Loucy (cell line): ENCODE results near the gene ARHGAP32.

Experiments used
- H2AFZ ChIP-seq: fragments of 200-600 bp; sonication (generic); 2 replicates; pipeline ENCODE4 v1.6.0; 2016; ENCODE audit warnings: antibody characterized with exemption, mild to moderate bottlenecking, low read length, moderate library complexity
- H3F3A ChIP-seq: fragments of 200-600 bp; 2 replicates; pipeline ENCODE4 v1.6.0; 2016; ENCODE audit warnings: antibody characterized with exemption, low read depth, mild to moderate bottlenecking
- H3K27me3 ChIP-seq: fragments of 200-600 bp; sonication (generic); 2 replicates; pipeline ENCODE4 v1.6.1; 2014; ENCODE audit warnings: low read length, mild to moderate bottlenecking; ENCODE audit not compliant: insufficient read depth, poor library complexity, severe bottlenecking
- H3K36me3 ChIP-seq: fragments of 200-600 bp; sonication (generic); 2 replicates; pipeline ENCODE4 v1.6.1; 2016; ENCODE audit warnings: low read length; ENCODE audit not compliant: insufficient read depth
- H3K4me1 ChIP-seq: fragments of 200-600 bp; sonication (generic); 2 replicates; pipeline ENCODE4 v1.5.1; 2014; ENCODE audit warnings: low read length, mild to moderate bottlenecking; ENCODE audit not compliant: insufficient read depth, poor library complexity, severe bottlenecking
- H3K4me2 ChIP-seq: fragments of 200-600 bp; sonication (generic); 2 replicates; pipeline ENCODE4 v1.6.0; 2014; ENCODE audit warnings: antibody characterized with exemption, low read length, low read depth, mild to moderate bottlenecking; ENCODE audit not compliant: poor library complexity, severe bottlenecking
- H3K4me3 ChIP-seq: fragments of 200-600 bp; sonication (generic); 2 replicates; pipeline ENCODE4 v1.5.1; 2014; ENCODE audit warnings: low read length, mild to moderate bottlenecking, mixed read lengths; ENCODE audit not compliant: poor library complexity, severe bottlenecking
- H3K79me2 ChIP-seq: fragments of 200-600 bp; sonication (generic); 2 replicates; pipeline ENCODE4 v1.6.1; 2014; ENCODE audit warnings: low read length; ENCODE audit not compliant: insufficient read depth
- H3K9ac ChIP-seq: fragments of 200-600 bp; sonication (generic); 2 replicates; pipeline ENCODE4 v1.6.0; 2014; ENCODE audit warnings: mild to moderate bottlenecking, low read depth, low read length, moderate library complexity; ENCODE audit not compliant: poor library complexity, severe bottlenecking
- H3K9me2 ChIP-seq: fragments of 200-600 bp; sonication (generic); replicated peaks from 2 replicates; pipeline ENCODE4 v1.6.1; 2016; ENCODE audit warnings: low read depth, low read length, mixed read lengths
- H3K9me3 ChIP-seq: fragments of 200-600 bp; sonication (generic); 2 replicates; pipeline ENCODE4 v1.6.1; 2014; ENCODE audit warnings: mild to moderate bottlenecking, antibody characterized with exemption, low read length, low read depth; ENCODE audit not compliant: insufficient read depth
- H4K20me1 ChIP-seq: fragments of 200-600 bp; sonication (generic); 2 replicates; pipeline ENCODE4 v1.6.0; 2014; ENCODE audit warnings: antibody characterized with exemption, low read length, mild to moderate bottlenecking; ENCODE audit not compliant: insufficient read depth, poor library complexity, severe bottlenecking
- EZH2phosphoT487 ChIP-seq: fragments of 200-600 bp; IDR thresholded peaks from 2 replicates; pipeline ENCODE4 v1.6.1; 2018; ENCODE audit warnings: antibody characterized with exemption, mild to moderate bottlenecking, moderate library complexity, borderline replicate concordance
- TF ChIP-seq, protein P1 (sequence below): fragments of 200-600 bp; sonication (generic); conservative IDR thresholded peaks from 2 replicates; pipeline ENCODE4 v1.5.1; 2014; ENCODE audit warnings: mild to moderate bottlenecking, antibody characterized with exemption, low read length

The ARHGAP32 gene

GRCh38 chr11:129018991-129019390 is 173.1 kb downstream of the ARHGAP32 start:
- Histone ChIP-seq H3F3A (no peaks in the 10 kb centered on the region), H2AFZ (no peak overlapping the region), H3K27me3 (no peaks in the 10 kb centered on the region), H4K20me1 (no peaks in the 10 kb centered on the region), H3K9ac (no peak overlapping the region), H3K9me3 (no peaks in the 10 kb centered on the region), H3K4me2 (no peak overlapping the region), H3K4me1 (peaks cover 19% of the 10 kb centered on the region), H3K79me2 (no peaks in the 10 kb centered on the region), H3K4me3 (no peak overlapping the region), H3K36me3 (no peaks in the 10 kb centered on the region), H3K9me2 (no peaks in the 10 kb centered on the region)
- TF ChIP-seq, protein P1, sequence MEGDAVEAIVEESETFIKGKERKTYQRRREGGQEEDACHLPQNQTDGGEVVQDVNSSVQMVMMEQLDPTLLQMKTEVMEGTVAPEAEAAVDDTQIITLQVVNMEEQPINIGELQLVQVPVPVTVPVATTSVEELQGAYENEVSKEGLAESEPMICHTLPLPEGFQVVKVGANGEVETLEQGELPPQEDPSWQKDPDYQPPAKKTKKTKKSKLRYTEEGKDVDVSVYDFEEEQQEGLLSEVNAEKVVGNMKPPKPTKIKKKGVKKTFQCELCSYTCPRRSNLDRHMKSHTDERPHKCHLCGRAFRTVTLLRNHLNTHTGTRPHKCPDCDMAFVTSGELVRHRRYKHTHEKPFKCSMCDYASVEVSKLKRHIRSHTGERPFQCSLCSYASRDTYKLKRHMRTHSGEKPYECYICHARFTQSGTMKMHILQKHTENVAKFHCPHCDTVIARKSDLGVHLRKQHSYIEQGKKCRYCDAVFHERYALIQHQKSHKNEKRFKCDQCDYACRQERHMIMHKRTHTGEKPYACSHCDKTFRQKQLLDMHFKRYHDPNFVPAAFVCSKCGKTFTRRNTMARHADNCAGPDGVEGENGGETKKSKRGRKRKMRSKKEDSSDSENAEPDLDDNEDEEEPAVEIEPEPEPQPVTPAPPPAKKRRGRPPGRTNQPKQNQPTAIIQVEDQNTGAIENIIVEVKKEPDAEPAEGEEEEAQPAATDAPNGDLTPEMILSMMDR: no peak
- TF ChIP-seq EZH2phosphoT487: no peak

- no peak overlapping the region for H3K9ac ChIP-seq
- H3K27me3 ChIP-seq: no peaks in the 10 kb centered on the region
- H3K36me3 ChIP-seq: no peaks in the 10 kb centered on the region
- H3K9me3 ChIP-seq: no peaks in the 10 kb centered on the region
- H3K4me1 ChIP-seq: peaks cover 18% of the 10 kb centered on the region
- H4K20me1 ChIP-seq: no peaks in the 10 kb centered on the region
- H3K4me3 ChIP-seq: no peak overlapping the region
- no peak overlapping the region for H2AFZ ChIP-seq
- no peaks in the 10 kb centered on the region for H3F3A ChIP-seq
- no peak overlapping the region for H3K4me2 ChIP-seq
- no peaks in the 10 kb centered on the region for H3K9me2 ChIP-seq
- no peaks in the 10 kb centered on the region for H3K79me2 ChIP-seq
- no peak for TF ChIP-seq EZH2phosphoT487
- TF ChIP-seq, protein P1: no peak
These were observed 174.0 kb downstream of the ARHGAP32 start for GRCh38 chr11:129018126-129018525.

DNA sequence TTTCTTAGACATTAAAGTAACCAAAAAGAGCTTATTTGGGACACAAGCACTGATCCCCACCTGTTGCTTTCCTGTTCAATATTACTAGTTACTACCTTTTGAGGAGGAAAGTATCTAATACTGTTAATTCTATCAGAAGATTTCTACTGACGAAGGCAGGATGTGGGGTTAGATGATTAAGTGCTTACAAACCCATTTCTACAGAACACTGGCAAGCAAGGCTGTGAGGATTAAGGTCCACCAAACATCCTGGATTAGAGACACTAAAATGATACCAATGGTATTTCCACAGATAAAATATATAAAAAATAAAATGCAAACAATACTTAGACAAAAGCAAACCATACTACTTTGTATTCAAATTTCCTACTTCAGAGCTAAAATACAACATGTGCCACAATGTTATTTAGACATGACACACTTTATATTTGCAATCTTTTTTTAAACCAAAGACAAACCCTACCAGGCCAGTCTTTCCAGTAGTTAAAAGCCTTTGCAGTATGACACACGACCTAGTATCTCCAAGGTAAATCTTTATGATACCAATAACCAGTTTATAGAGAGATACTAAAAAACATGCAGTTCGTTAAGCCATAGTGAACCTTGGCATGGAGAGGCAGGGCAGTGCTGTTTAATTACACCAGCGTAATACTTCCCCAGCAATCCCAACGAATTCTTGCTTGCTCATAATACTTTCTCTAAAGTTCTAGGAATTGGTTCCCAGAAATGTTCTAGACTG is 178.2 kb downstream of the ARHGAP32 start:
- Histone ChIP-seq H3K9ac (no peak overlapping the region), H3K27me3 (no peaks in the 10 kb centered on the region), H3K4me3 (no peak overlapping the region), H3K9me3 (no peaks in the 10 kb centered on the region), H3K36me3 (no peaks in the 10 kb centered on the region), H3K4me1 (no peaks in the 10 kb centered on the region), H3F3A (no peaks in the 10 kb centered on the region), H2AFZ (no peak overlapping the region), H3K79me2 (no peaks in the 10 kb centered on the region), H3K4me2 (no peak overlapping the region), H3K9me2 (no peaks in the 10 kb centered on the region), H4K20me1 (no peaks in the 10 kb centered on the region)
- TF ChIP-seq EZH2phosphoT487: no peak
- TF ChIP-seq, protein P1: no peak
